Motor neuron (in vitro differentiated cells): Measurements from ENCODE around the gene ZP2. TPM values are rescaled to one million over a fixed set of nuclear protein-coding genes. Genes with fewer than 3 reads are reported as not detected.

Experiments used
- ATAC-seq, 8 experiments: fragments of 200-7000 bp; cut with Tn5 transposase; replicated peaks in 6 of 8; 2 replicates each; pipeline ENCODE4 v1.8.0; 2021; ENCODE audit warnings: mild to moderate bottlenecking in 8 of 8, moderate library complexity in 8 of 8
- H3K27ac ChIP-seq, 2 donors: fragments of 250-450 bp; sonication (Bioruptor Pico); 2 replicates each; pipeline ENCODE4 v1.9.0; 2021; ENCODE audit warnings: antibody characterized with exemption in 2 of 2, mild to moderate bottlenecking in 2 of 2, moderate library complexity in 1 of 2
- H3K4me1 ChIP-seq, 2 donors: fragments of 250-450 bp; sonication (Bioruptor Pico); replicated peaks in 1 of 2; 2 replicates each; pipeline ENCODE4 v1.6.1; 2021; ENCODE audit warnings: antibody characterized with exemption in 2 of 2, mild to moderate bottlenecking in 2 of 2, moderate library complexity in 1 of 2
- H3K4me3 ChIP-seq, 5 donors: fragments of 250-450 bp; sonication (Bioruptor Pico); 2 replicates each; pipeline ENCODE4 v1.9.0; 2021; ENCODE audit warnings: antibody characterized with exemption in 5 of 5, mild to moderate bottlenecking in 5 of 5, moderate library complexity in 4 of 5
- WGBS, 10 experiments: fragments of 450-650 bp; shearing (Covaris generic); methylation state at CpG; one replicate each; pipeline ENCODE4 v1.0.0; 2022; 5-methylcytosine and 5-hydroxymethylcytosine counted together
- in situ Hi-C, 9 experiments: fragments of 400-800 bp; cut with MboI; loops; one replicate each; pipeline ENCODE4 v1.15.0; 2021; ENCODE audit warnings: low sequenced_read_pairs in 9 of 9, low pct_unique_long_range_greater_than_20kb in 2 of 9; ENCODE audit not compliant: unreplicated experiment in 9 of 9
- total RNA-seq, 8 experiments: library from RNA; unstranded; fragments of 300-600 nt; gene quantifications; 2 replicates each; pipeline versions ENCODE4 v1.2.3 to v1.2.4, GENCODE V29; 2022

The ZP2 gene
- total RNA-seq, 8 experiments from 2014 or later: not detected

GRCh38 chr16:21150375-21151001 lies 60.9 kb downstream of the ZP2 start, which contains the start of gene DNAH3:
TSS of gene DNAH3 (minus strand) at chr16:21150846. CDS start at chr16:21150319, 527 bp downstream.
- WGBS, 10 experiments: 0 to 100% (median 77%) methylated on average over 1 to 5 of the region's 8 CpGs; no CpG with 5 or more reads in 3 of the 10 experiments
- peak in 5 of 8 experiments; percentile 35 to 93 (median 45) for ATAC-seq
- no peak within 1 kb of the TSS for H3K27ac ChIP-seq
- H3K4me1 ChIP-seq: no peaks in the 10 kb centered on the region
- H3K4me3 ChIP-seq: no peak within 1 kb of the TSS
- in situ Hi-C loops: no loop called here

Other genes starting within 250 kb of the ZP2 start
- under 1 TPM in 6 of 8 experiments, not detected in 2; 0.14 to 0.71 (median 0.24) TPM for gene DNAH3, start 60.7 kb downstream of the ZP2 start, total RNA-seq
- gene LDAF1, start 52.9 kb downstream of the ZP2 start, total RNA-seq: 10 to 100 TPM in 6 of 8 experiments, 1 to 10 TPM in 2; 4.4 to 27.3 (median 19.5) TPM
- gene ANKS4B, start 22.1 kb upstream of the ZP2 start, total RNA-seq: under 1 TPM in 7 of 8 experiments, not detected in 1; 0.05 to 0.43 (median 0.10) TPM
- gene CRYM, start 66.7 kb upstream of the ZP2 start, total RNA-seq: 10 to 100 TPM in 1 of 8 experiments, 1 to 10 TPM in 4, under 1 TPM in 2, not detected in 1; 0.55 to 66.7 (median 1.7) TPM